Stomach (tissue), 4 donors: ENCODE measurements around the gene DEFB128.

ENCODE experiments used
- CTCF ChIP-seq, 7 experiments: fragments of 450-650 bp in 4 of 7; fragments of 200-600 bp in 3 of 7; sonication (generic) in 3 of 7; IDR thresholded peaks; one replicate each; pipeline ENCODE4 v1.5.1; 2016 to 2019; ENCODE audit warnings: antibody characterized with exemption in 7 of 7, control low read depth in 2 of 7, mild to moderate bottlenecking in 1 of 7
- EP300 ChIP-seq: sonication (generic); formaldehyde crosslinking; IDR thresholded peaks from one replicate; pipeline ENCODE4 v1.6.1; 2017; ENCODE audit warnings: antibody characterized with exemption
- POLR2A ChIP-seq, 4 donors: fragments of 450-650 bp; IDR thresholded peaks; one replicate each; pipeline ENCODE4 v1.6.1; 2016; ENCODE audit warnings: antibody characterized with exemption in 4 of 4, control low read depth in 2 of 4, mild to moderate bottlenecking in 1 of 4, moderate library complexity in 1 of 4
- POLR2AphosphoS5 ChIP-seq, 3 donors: sonication (generic); formaldehyde crosslinking; IDR thresholded peaks; one replicate each; pipeline ENCODE4 v1.6.1; 2016; ENCODE audit warnings: antibody characterized with exemption in 3 of 3

GRCh38 chr20:226958-227357 lies 37.4 kb upstream of the DEFB128 start, which contains the start of gene DEFB129:
- TF ChIP-seq CTCF (IDR thresholded peaks at IDR 0.05) (no peak), POLR2A (IDR thresholded peaks at IDR 0.05) (no peak), EP300 (no peak), POLR2AphosphoS5 (IDR thresholded peaks at IDR 0.05) (no peak)
